Osteoblast (primary cell): ENCODE results near the gene NTRK1. TPM values are rescaled to one million over a fixed set of nuclear protein-coding genes. Genes with fewer than 3 reads are reported as not detected.
"Not testable (repeated sequence)": the region's sequence is repeated elsewhere in the genome, so short reads cannot be mapped to it uniquely, and the experiment has no call there.

Source experiments
- DNase-seq: peaks from one replicate; pipeline ENCODE4 v3.0.0; 2011; ENCODE audit warnings: low spot score, mixed read lengths; ENCODE audit not compliant: insufficient read length; ENCODE audit errors: missing footprints
- H2AFZ ChIP-seq: 2 replicates; pipeline ENCODE4 v1.6.0; 2011; ENCODE audit warnings: mild to moderate bottlenecking, low read length
- H3K27ac ChIP-seq: 2 replicates; pipeline ENCODE4 v1.5.1; 2011; ENCODE audit warnings: mild to moderate bottlenecking, low read depth, low read length, moderate library complexity
- H3K27me3 ChIP-seq: 2 replicates; pipeline ENCODE4 v1.6.0; 2012; ENCODE audit warnings: mild to moderate bottlenecking, control low read depth, inconsistent platforms, low read length, moderate library complexity; ENCODE audit not compliant: insufficient read depth
- H3K36me3 ChIP-seq: 2 replicates; pipeline ENCODE4 v1.5.1; 2011; ENCODE audit warnings: mild to moderate bottlenecking, low read length, control low read depth, moderate library complexity; ENCODE audit not compliant: insufficient read depth
- H3K4me1 ChIP-seq: 2 replicates; pipeline ENCODE4 v1.5.1; 2011; ENCODE audit warnings: mild to moderate bottlenecking, low read length, control low read depth, moderate library complexity; ENCODE audit not compliant: insufficient read depth
- H3K4me2 ChIP-seq: 2 replicates; pipeline ENCODE4 v1.6.0; 2011; ENCODE audit warnings: mild to moderate bottlenecking, low read length; ENCODE audit not compliant: insufficient read depth
- H3K4me3 ChIP-seq: fragments of 200-600 bp; sonication (generic); 3 replicates; pipeline ENCODE4 v1.5.1; 2012; ENCODE audit warnings: mild to moderate bottlenecking, low read length, inconsistent platforms; ENCODE audit not compliant: insufficient read depth
- H3K79me2 ChIP-seq: 2 replicates; pipeline ENCODE4 v1.6.0; 2012; ENCODE audit warnings: mild to moderate bottlenecking, low read length, control low read depth, inconsistent platforms; ENCODE audit not compliant: insufficient read depth
- H3K9me3 ChIP-seq: 2 replicates; pipeline ENCODE4 v1.5.1; 2011; ENCODE audit warnings: low read depth, low read length, control low read depth
- H4K20me1 ChIP-seq: 2 replicates; pipeline ENCODE4 v1.6.0; 2012; ENCODE audit warnings: mild to moderate bottlenecking, low read length, control low read depth; ENCODE audit not compliant: insufficient read depth
- CTCF ChIP-seq: IDR thresholded peaks from 2 replicates; pipeline ENCODE4 v1.5.1; 2011; ENCODE audit warnings: mild to moderate bottlenecking, low read depth, low read length, moderate library complexity; ENCODE audit errors: extremely low read depth
- total RNA-seq: library from RNA; depleted of rRNA; stranded (reverse); fragments of >200 nt; gene quantifications from 2 replicates; pipeline ENCODE4 v1.2.3, GENCODE V29; 2012

NTRK1 gene
- total RNA-seq, 1 donor, result 0.36 TPM

GRCh38 chr1:156925154-156926010 lies 64.7 kb downstream of the NTRK1 start:
- H3K27me3 ChIP-seq, result peaks cover 50% of the 10 kb centered on the region
- H3K4me3 ChIP-seq, result no peak overlapping the region
- H3K79me2 ChIP-seq, result no peaks in the 10 kb centered on the region
- H3K27ac ChIP-seq, result no peak overlapping the region
- no peak overlapping the region for H3K4me2 ChIP-seq
- peaks cover 8% of the 10 kb centered on the region for H3K4me1 ChIP-seq
- no peaks in the 10 kb centered on the region for H4K20me1 ChIP-seq
- H3K36me3 ChIP-seq, result no peaks in the 10 kb centered on the region
- no peaks in the 10 kb centered on the region for H3K9me3 ChIP-seq
- TF ChIP-seq CTCF, result no peak
- H2AFZ ChIP-seq, result no peak overlapping the region
- peak; percentile 68 for DNase-seq

- Histone ChIP-seq H2AFZ (no peak overlapping the region), H3K4me3 (no peak overlapping the region), H3K9me3 (no peaks in the 10 kb centered on the region), H3K27ac (no peak overlapping the region), H4K20me1 (no peaks in the 10 kb centered on the region), H3K79me2 (no peaks in the 10 kb centered on the region), H3K4me2 (no peak overlapping the region), H3K27me3 (peaks cover 43% of the 10 kb centered on the region), H3K36me3 (no peaks in the 10 kb centered on the region), H3K4me1 (peaks cover 8% of the 10 kb centered on the region)
- peak; percentile 84 for DNase-seq
- no peak for TF ChIP-seq CTCF
These were observed 65.5 kb downstream of the NTRK1 start for GRCh38 chr1:156926175-156926574.

GRCh38 chr1:156926695-156927094 lies 66.0 kb downstream of the NTRK1 start:
- H3K79me2 ChIP-seq, H3K4me3 ChIP-seq, H2AFZ ChIP-seq, H3K4me1 ChIP-seq, H3K36me3 ChIP-seq, H4K20me1 ChIP-seq, H3K27ac ChIP-seq, H3K9me3 ChIP-seq: not testable (repeated sequence)
- Histone ChIP-seq H3K27me3 (peaks cover 38% of the 10 kb centered on the region), H3K4me2 (peak overlapping the region; percentile 72)
- peak; percentile 35 for DNase-seq

GRCh38 chr1:156927215-156928042 lies 66.8 kb downstream of the NTRK1 start:
- DNase-seq, result peak; percentile 95
- peak; percentile 70 for TF ChIP-seq CTCF
- Histone ChIP-seq H3K4me2 (peak overlapping the region; percentile 72), H3K79me2 (no peaks in the 10 kb centered on the region), H3K27ac (no peak overlapping the region), H3K9me3 (no peaks in the 10 kb centered on the region), H2AFZ (peak overlapping the region; percentile 69), H3K4me1 (peaks cover 8% of the 10 kb centered on the region), H4K20me1 (no peaks in the 10 kb centered on the region), H3K27me3 (peaks cover 30% of the 10 kb centered on the region), H3K36me3 (no peaks in the 10 kb centered on the region), H3K4me3 (peak overlapping the region; percentile 64)
